Endothelial cell (in vitro differentiated cells): ENCODE results near the gene MCCC2. TPM values are rescaled to one million over a fixed set of nuclear protein-coding genes. Genes with fewer than 3 reads are reported as not detected.

ENCODE experiments used
- DNase-seq: peaks from one replicate; pipeline ENCODE4 v3.0.0; 2021; ENCODE audit warnings: low spot score
- H3K27ac Mint-ChIP-seq: one replicate; pipeline ENCODE4 v1.8.0; 2021; ENCODE audit warnings: mixed read lengths, inconsistent platforms; ENCODE audit not compliant: unreplicated experiment
- H3K27me3 Mint-ChIP-seq: one replicate; pipeline ENCODE4 v1.8.0; 2021; ENCODE audit warnings: mild to moderate bottlenecking, moderate library complexity, mixed read lengths, inconsistent platforms; ENCODE audit not compliant: unreplicated experiment
- H3K36me3 Mint-ChIP-seq: one replicate; pipeline ENCODE4 v1.8.0; 2021; ENCODE audit warnings: mild to moderate bottlenecking, low read depth, mixed read lengths, inconsistent platforms; ENCODE audit not compliant: unreplicated experiment
- H3K4me1 Mint-ChIP-seq: one replicate; pipeline ENCODE4 v1.8.0; 2021; ENCODE audit warnings: mild to moderate bottlenecking, mixed read lengths, inconsistent platforms; ENCODE audit not compliant: unreplicated experiment
- H3K4me3 Mint-ChIP-seq: one replicate; pipeline ENCODE4 v1.8.0; 2021; ENCODE audit warnings: mild to moderate bottlenecking, mixed read lengths, inconsistent platforms; ENCODE audit not compliant: unreplicated experiment
- H3K9me3 Mint-ChIP-seq: one replicate; pipeline ENCODE4 v1.8.0; 2021; ENCODE audit warnings: mixed read lengths, inconsistent platforms; ENCODE audit not compliant: unreplicated experiment
- CTCF ChIP-seq: fragments of 200-600 bp; sonication (generic); IDR thresholded peaks from one replicate; pipeline ENCODE4 v1.5.0; 2021; ENCODE audit warnings: antibody characterized with exemption; ENCODE audit not compliant: unreplicated experiment
- total RNA-seq: library from RNA; stranded (reverse); fragmentation: NEBNext Ultra II Directional; extraction: Animal tissue kit (Norgen Biotek cat#: 25700); gene quantifications from one replicate; pipeline ENCODE4 v1.2.1, GENCODE V29; 2021; ENCODE audit not compliant: unreplicated experiment

The MCCC2 gene
- total RNA-seq, 1 donor from 2014 or later = 38.3 TPM

DNA sequence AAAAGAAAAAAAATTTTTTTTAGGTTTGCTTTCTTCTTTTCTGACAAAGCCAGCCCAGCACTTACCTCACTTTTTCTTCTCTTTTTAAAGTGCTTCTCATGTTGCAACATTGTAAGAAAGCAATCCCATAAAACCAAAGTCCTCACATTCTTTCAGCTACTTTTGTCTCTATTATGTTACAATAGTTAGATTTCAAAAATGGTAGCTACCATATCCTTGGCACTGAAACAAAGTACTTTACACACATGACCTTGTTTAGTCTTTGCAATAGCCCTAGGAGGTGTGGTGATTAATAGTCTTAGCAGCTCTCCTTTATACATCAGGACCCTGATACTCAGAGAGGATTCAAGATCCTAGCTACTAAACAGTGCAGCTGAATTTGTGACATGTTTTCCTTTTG lies 108.5 kb downstream of the MCCC2 start:
- Mint-ChIP-seq H3K4me3 (no peak overlapping the region), H3K27me3 (no peaks in the 10 kb centered on the region), H3K36me3 (peaks cover 4% of the 10 kb centered on the region), H3K9me3 (no peaks in the 10 kb centered on the region), H3K4me1 (peaks cover 63% of the 10 kb centered on the region), H3K27ac (no peak overlapping the region)
- no peak for TF ChIP-seq CTCF
- no peak for DNase-seq

GRCh38 chr5:71697967-71698366 lies 110.8 kb downstream of the MCCC2 start:
- peaks cover 5% of the 10 kb centered on the region for H3K27me3 Mint-ChIP-seq
- no peak overlapping the region for H3K27ac Mint-ChIP-seq
- peak; percentile 69 for TF ChIP-seq CTCF
- no peak for DNase-seq
- H3K4me3 Mint-ChIP-seq = no peak overlapping the region
- H3K36me3 Mint-ChIP-seq = peaks cover 4% of the 10 kb centered on the region
- no peaks in the 10 kb centered on the region for H3K9me3 Mint-ChIP-seq
- peaks cover 76% of the 10 kb centered on the region for H3K4me1 Mint-ChIP-seq

DNA sequence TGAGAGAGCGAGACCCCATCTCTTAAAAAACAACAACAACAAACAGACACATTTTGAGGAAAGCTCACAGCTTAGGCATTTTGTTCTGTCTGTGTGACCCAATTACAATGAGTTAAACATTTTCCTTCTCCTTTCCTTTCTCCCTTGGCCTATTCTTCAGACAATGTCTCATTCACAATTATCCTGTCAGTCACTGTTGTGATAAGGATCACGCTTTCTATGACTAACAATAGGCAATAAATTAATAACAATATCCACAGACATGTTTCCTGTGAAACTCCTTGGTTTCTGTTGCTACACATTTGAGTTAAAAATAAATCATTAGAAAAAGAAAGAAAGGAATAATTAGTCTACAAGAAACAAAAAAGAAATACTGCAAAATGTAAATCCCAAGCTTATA lies 112.1 kb downstream of the MCCC2 start:
- DNase-seq = no peak
- no peak overlapping the region for H3K4me3 Mint-ChIP-seq
- no peaks in the 10 kb centered on the region for H3K9me3 Mint-ChIP-seq
- peaks cover 77% of the 10 kb centered on the region for H3K4me1 Mint-ChIP-seq
- peaks cover 5% of the 10 kb centered on the region for H3K27me3 Mint-ChIP-seq
- no peak for TF ChIP-seq CTCF
- H3K36me3 Mint-ChIP-seq = peaks cover 4% of the 10 kb centered on the region
- peak overlapping the region; percentile 95 for H3K27ac Mint-ChIP-seq

DNA sequence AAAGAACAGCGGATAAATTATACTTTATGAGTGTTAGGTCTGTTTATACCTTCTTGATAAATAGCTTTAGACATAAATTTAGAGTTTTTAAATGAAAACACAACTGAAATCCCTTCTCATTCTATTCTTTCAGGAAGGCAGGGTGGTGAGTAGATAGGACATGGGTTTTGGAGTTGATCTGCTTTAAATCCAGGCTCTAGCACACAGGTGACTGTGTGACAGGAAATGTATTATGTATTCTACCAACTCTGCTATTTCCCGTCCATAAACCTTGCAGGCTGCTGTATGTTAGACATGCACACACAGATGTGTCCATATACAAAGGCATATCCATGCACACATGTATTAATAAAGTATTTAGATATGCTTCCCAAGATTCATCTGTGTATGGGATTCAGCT lies 112.6 kb downstream of the MCCC2 start:
- H3K9me3 Mint-ChIP-seq = no peaks in the 10 kb centered on the region
- peaks cover 5% of the 10 kb centered on the region for H3K27me3 Mint-ChIP-seq
- peaks cover 4% of the 10 kb centered on the region for H3K36me3 Mint-ChIP-seq

GRCh38 chr5:71700803-71701202 lies 113.7 kb downstream of the MCCC2 start:
- H3K9me3 Mint-ChIP-seq = no peaks in the 10 kb centered on the region
- DNase-seq = no peak
- H3K27me3 Mint-ChIP-seq = peaks cover 5% of the 10 kb centered on the region
- H3K4me3 Mint-ChIP-seq = no peak overlapping the region
- H3K4me1 Mint-ChIP-seq = peaks cover 74% of the 10 kb centered on the region
- peaks cover 4% of the 10 kb centered on the region for H3K36me3 Mint-ChIP-seq
- no peak for TF ChIP-seq CTCF
- H3K27ac Mint-ChIP-seq = peak overlapping the region; percentile 90

More for the DNA sequence above, 112.6 kb downstream of the MCCC2 start:
- Mint-ChIP-seq H3K4me1 (peaks cover 78% of the 10 kb centered on the region), H3K4me3 (no peak overlapping the region), H3K27ac (peak overlapping the region; percentile 95)
- TF ChIP-seq CTCF = no peak
- DNase-seq = no peak
